ENCODE data around the gene OTOP1. TPM values are rescaled to one million over a fixed set of nuclear protein-coding genes. Genes with fewer than 3 reads are reported as not detected.
A peak's percentile ranks its signal among the peaks of the same experiment; 100 is the strongest.
"Not testable (repeated sequence)": the region's sequence is repeated elsewhere in the genome, so short reads cannot be mapped to it uniquely, and the experiment has no call there.

OTOP1 gene
- total RNA-seq, 1 donor from 2014 or later, result not detected

- Mint-ChIP-seq H3K36me3 (ENCODE audit: low read depth, unreplicated experiment) (peaks cover 13% of the 10 kb centered on the region), H3K27me3 (ENCODE audit: unreplicated experiment) (peaks cover 19% of the 10 kb centered on the region), H3K4me1 (ENCODE audit: unreplicated experiment) (peaks cover 5% of the 10 kb centered on the region), H3K9me3 (ENCODE audit: unreplicated experiment) (peaks cover 9% of the 10 kb centered on the region), H3K27ac (ENCODE audit: unreplicated experiment) (peak overlapping the region; percentile 38), H3K4me3 (ENCODE audit: unreplicated experiment) (no peak overlapping the region)
- no peak for TF ChIP-seq CTCF (IDR thresholded peaks at IDR 0.05; ENCODE audit: unreplicated experiment)
- DNase-seq (ENCODE audit: low spot score), result no peak
Observed at GRCh38 chr4:4228356-4228668, 1.6 kb upstream of the OTOP1 start.

GRCh38 chr4:4227510-4228355, 1.0 kb upstream of the OTOP1 start:
- no peak for TF ChIP-seq CTCF (IDR thresholded peaks at IDR 0.05; ENCODE audit: unreplicated experiment)
- Mint-ChIP-seq H3K27me3 (ENCODE audit: unreplicated experiment) (peaks cover 19% of the 10 kb centered on the region), H3K4me1 (ENCODE audit: unreplicated experiment) (peaks cover 5% of the 10 kb centered on the region), H3K4me3 (ENCODE audit: unreplicated experiment) (no peak overlapping the region), H3K36me3 (ENCODE audit: low read depth, unreplicated experiment) (peaks cover 16% of the 10 kb centered on the region), H3K9me3 (ENCODE audit: unreplicated experiment) (peaks cover 6% of the 10 kb centered on the region), H3K27ac (ENCODE audit: unreplicated experiment) (peak overlapping the region; percentile 38)
- no peak for DNase-seq (ENCODE audit: low spot score)

- peaks cover 4% of the 10 kb centered on the region for H3K9me3 Mint-ChIP-seq (ENCODE audit: unreplicated experiment)
Observed at GRCh38 chr4:4225915-4226605, 669 bp downstream of the OTOP1 start.

GRCh38 chr4:4217113-4217512, 9.6 kb downstream of the OTOP1 start:
- no peak overlapping the region for H3K27ac Mint-ChIP-seq (ENCODE audit: unreplicated experiment)
- DNase-seq (ENCODE audit: low spot score), result no peak
- H3K36me3 Mint-ChIP-seq (ENCODE audit: low read depth, unreplicated experiment), result no peaks in the 10 kb centered on the region
- no peak for TF ChIP-seq CTCF (IDR thresholded peaks at IDR 0.05; ENCODE audit: unreplicated experiment)
- peaks cover 3% of the 10 kb centered on the region for H3K27me3 Mint-ChIP-seq (ENCODE audit: unreplicated experiment)
- no peaks in the 10 kb centered on the region for H3K9me3 Mint-ChIP-seq (ENCODE audit: unreplicated experiment)
- H3K4me3 Mint-ChIP-seq (ENCODE audit: unreplicated experiment), result no peak overlapping the region
- no peaks in the 10 kb centered on the region for H3K4me1 Mint-ChIP-seq (ENCODE audit: unreplicated experiment)

More at GRCh38 chr4:4225915-4226605, 669 bp downstream of the OTOP1 start:
- TF ChIP-seq CTCF (IDR thresholded peaks at IDR 0.05; ENCODE audit: unreplicated experiment), result no peak
- peaks cover 5% of the 10 kb centered on the region for H3K4me1 Mint-ChIP-seq (ENCODE audit: unreplicated experiment)
- peaks cover 22% of the 10 kb centered on the region for H3K27me3 Mint-ChIP-seq (ENCODE audit: unreplicated experiment)
- DNase-seq (ENCODE audit: low spot score), result no peak
- peaks cover 16% of the 10 kb centered on the region for H3K36me3 Mint-ChIP-seq (ENCODE audit: low read depth, unreplicated experiment)
- no peak overlapping the region for H3K27ac Mint-ChIP-seq (ENCODE audit: unreplicated experiment)
- H3K4me3 Mint-ChIP-seq (ENCODE audit: unreplicated experiment), result peak overlapping the region; percentile 73

- Mint-ChIP-seq H3K4me3 (ENCODE audit: unreplicated experiment) (no peak overlapping the region), H3K27me3 (ENCODE audit: unreplicated experiment) (no peaks in the 10 kb centered on the region), H3K36me3 (ENCODE audit: low read depth, unreplicated experiment) (no peaks in the 10 kb centered on the region), H3K9me3 (ENCODE audit: unreplicated experiment) (no peaks in the 10 kb centered on the region), H3K27ac (ENCODE audit: unreplicated experiment) (no peak overlapping the region), H3K4me1 (ENCODE audit: unreplicated experiment) (no peaks in the 10 kb centered on the region)
- DNase-seq (ENCODE audit: low spot score), result no peak
- TF ChIP-seq CTCF (IDR thresholded peaks at IDR 0.05; ENCODE audit: unreplicated experiment), result no peak
Observed at GRCh38 chr4:4216648-4217047, 10.1 kb downstream of the OTOP1 start.

GRCh38 chr4:4213674-4214073, 13.1 kb downstream of the OTOP1 start:
- not testable (repeated sequence) for H3K36me3 Mint-ChIP-seq (ENCODE audit: low read depth, unreplicated experiment); H3K9me3 Mint-ChIP-seq (ENCODE audit: unreplicated experiment); H3K4me1 Mint-ChIP-seq (ENCODE audit: unreplicated experiment); DNase-seq (ENCODE audit: low spot score); H3K27me3 Mint-ChIP-seq (ENCODE audit: unreplicated experiment); H3K4me3 Mint-ChIP-seq (ENCODE audit: unreplicated experiment); H3K27ac Mint-ChIP-seq (ENCODE audit: unreplicated experiment)

Data from endothelial cell (in vitro differentiated cells).